Large intestine (tissue), 3 donors: ENCODE results near the gene GDI1. TPM values are rescaled to one million over a fixed set of nuclear protein-coding genes. Genes with fewer than 3 reads are reported as not detected.
A peak's percentile ranks its signal among the peaks of the same experiment; 100 is the strongest.

Experiments
- DNase-seq, 2 donors: peaks; one replicate each; pipeline versions ENCODE4 v3.0.0 to v3.0.0-alpha.2; 2013
- H3K27ac ChIP-seq: one replicate; pipeline ENCODE4 v1.5.1; 2013; ENCODE audit warnings: low read length
- H3K27me3 ChIP-seq: 2 replicates; pipeline ENCODE4 v1.6.1; 2013; ENCODE audit warnings: low read length; ENCODE audit not compliant: control insufficient read depth, insufficient read depth
- H3K36me3 ChIP-seq: 2 replicates; pipeline ENCODE4 v1.6.1; 2013; ENCODE audit warnings: low read length; ENCODE audit not compliant: control insufficient read depth, insufficient read depth
- H3K4me1 ChIP-seq: one replicate; pipeline ENCODE4 v1.6.1; 2013; ENCODE audit warnings: low read length; ENCODE audit not compliant: control insufficient read depth, insufficient read depth
- H3K4me3 ChIP-seq: one replicate; pipeline ENCODE4 v1.5.1; 2013; ENCODE audit warnings: low read length
- H3K9me3 ChIP-seq: one replicate; pipeline ENCODE4 v1.6.1; 2013; ENCODE audit warnings: mild to moderate bottlenecking, low read depth, low read length, moderate library complexity; ENCODE audit not compliant: control insufficient read depth
- WGBS: methylation state at CpG from one replicate; pipeline ENCODE4 v1.1.5; 2013; ENCODE audit warnings: low lambda C conversion rate; ENCODE audit not compliant: insufficient coverage; 5-methylcytosine and 5-hydroxymethylcytosine counted together
- polyA plus RNA-seq: library from polyadenylated mRNA; unstranded; fragments of 120-200 nt; gene quantifications from one replicate; pipeline ENCODE4 v1.2.1, GENCODE V29; 2013

GDI1 gene
- polyA plus RNA-seq, 1 donor, result 108 TPM

GRCh38 chrX:154482786-154483185, 45.8 kb downstream of the GDI1 start:
- peaks cover 16% of the 10 kb centered on the region for H3K36me3 ChIP-seq
- WGBS, result no CpG with 5 or more reads among the region's 7 CpGs
- H3K27ac ChIP-seq, result no peak overlapping the region
- H3K9me3 ChIP-seq, result no peaks in the 10 kb centered on the region
- no peak overlapping the region for H3K4me3 ChIP-seq
- DNase-seq, result no peak
- no peaks in the 10 kb centered on the region for H3K27me3 ChIP-seq
- H3K4me1 ChIP-seq, result peaks cover 28% of the 10 kb centered on the region

- WGBS, result no CpG with 5 or more reads among the region's 7 CpGs
- Histone ChIP-seq H3K36me3 (peaks cover 16% of the 10 kb centered on the region), H3K9me3 (no peaks in the 10 kb centered on the region), H3K27ac (no peak overlapping the region), H3K27me3 (no peaks in the 10 kb centered on the region), H3K4me1 (peaks cover 23% of the 10 kb centered on the region), H3K4me3 (no peak overlapping the region)
- no peak for DNase-seq
Measured at GRCh38 chrX:154483325-154483724, 46.4 kb downstream of the GDI1 start.

- Histone ChIP-seq H3K27ac (peak overlapping the region; percentile 57), H3K27me3 (no peaks in the 10 kb centered on the region), H3K4me3 (no peak overlapping the region), H3K36me3 (peaks cover 19% of the 10 kb centered on the region), H3K4me1 (peaks cover 24% of the 10 kb centered on the region), H3K9me3 (no peaks in the 10 kb centered on the region)
- no CpG with 5 or more reads among the region's 16 CpGs for WGBS
- DNase-seq, result peak; percentile 38 to 60
Measured at GRCh38 chrX:154484255-154485149, 47.5 kb downstream of the GDI1 start.

- no CpG with 5 or more reads among the region's 35 CpGs for WGBS
- peaks cover 24% of the 10 kb centered on the region for H3K4me1 ChIP-seq
Measured at GRCh38 chrX:154485150-154486051, 48.4 kb downstream of the GDI1 start.

GRCh38 chrX:154486052-154486395, 49.1 kb downstream of the GDI1 start:
- DNase-seq, result peak in 1 of 2 donors; percentile 38
- H3K4me1 ChIP-seq, result peaks cover 24% of the 10 kb centered on the region
- H3K27me3 ChIP-seq, result no peaks in the 10 kb centered on the region
- peak overlapping the region; percentile 60 for H3K4me3 ChIP-seq
- no peaks in the 10 kb centered on the region for H3K9me3 ChIP-seq
- peak overlapping the region; percentile 38 for H3K27ac ChIP-seq
- WGBS, result no CpG with 5 or more reads among the region's 35 CpGs
- H3K36me3 ChIP-seq, result peaks cover 19% of the 10 kb centered on the region

More at GRCh38 chrX:154485150-154486051, 48.4 kb downstream of the GDI1 start:
- no peaks in the 10 kb centered on the region for H3K9me3 ChIP-seq
- peaks cover 19% of the 10 kb centered on the region for H3K36me3 ChIP-seq
- H3K27me3 ChIP-seq, result no peaks in the 10 kb centered on the region
- peak overlapping the region; percentile 51 for H3K27ac ChIP-seq
- H3K4me3 ChIP-seq, result peak overlapping the region; percentile 35
- DNase-seq, result no peak

GRCh38 chrX:154486396-154487207, 49.6 kb downstream of the GDI1 start, which contains the start of gene UBL4A:
Gene UBL4A (minus strand): TSS chrX:154486615. CDS start chrX:154486584, 31 bp downstream.
- Histone ChIP-seq H3K27me3 (no peaks in the 10 kb centered on the region), H3K4me1 (peaks cover 24% of the 10 kb centered on the region), H3K9me3 (no peaks in the 10 kb centered on the region), H3K36me3 (peaks cover 19% of the 10 kb centered on the region), H3K27ac (peak within 1 kb of the TSS; percentile 89), H3K4me3 (peak within 1 kb of the TSS; percentile 60)
- WGBS, result no CpG with 5 or more reads among the region's 95 CpGs
- DNase-seq, result peak; percentile 43 to 72

GRCh38 chrX:154487518-154488290, 50.8 kb downstream of the GDI1 start:
- Histone ChIP-seq H3K4me1 (peaks cover 24% of the 10 kb centered on the region), H3K27me3 (no peaks in the 10 kb centered on the region), H3K36me3 (peaks cover 19% of the 10 kb centered on the region), H3K9me3 (no peaks in the 10 kb centered on the region), H3K4me3 (no peak overlapping the region), H3K27ac (peak overlapping the region; percentile 89)
- WGBS, result no CpG with 5 or more reads among the region's 28 CpGs
- no peak for DNase-seq

- no CpG with 5 or more reads among the region's 20 CpGs for whole genome bisulfite sequencing
- Histone ChIP-seq H3K27me3 (no peaks in the 10 kb centered on the region), H3K4me1 (peaks cover 24% of the 10 kb centered on the region), H3K27ac (no peak overlapping the region), H3K9me3 (no peaks in the 10 kb centered on the region), H3K4me3 (no peak overlapping the region), H3K36me3 (peaks cover 19% of the 10 kb centered on the region)
- no peak for DNase-seq
Measured at GRCh38 chrX:154488336-154489075, 51.6 kb downstream of the GDI1 start.

GRCh38 chrX:154489182-154489581, 52.2 kb downstream of the GDI1 start:
- no CpG with 5 or more reads among the region's 4 CpGs for WGBS
- H3K27me3 ChIP-seq, result no peaks in the 10 kb centered on the region
- no peak overlapping the region for H3K27ac ChIP-seq
- H3K36me3 ChIP-seq, result peaks cover 16% of the 10 kb centered on the region
- H3K4me1 ChIP-seq, result peaks cover 24% of the 10 kb centered on the region
- no peak for DNase-seq
- H3K4me3 ChIP-seq, result peak overlapping the region; percentile 64
- no peaks in the 10 kb centered on the region for H3K9me3 ChIP-seq
